Spleen (tissue), 11 donors: ENCODE data around the gene DDB1. TPM values are rescaled to one million over a fixed set of nuclear protein-coding genes. Genes with fewer than 3 reads are reported as not detected.

Experiments used
- DNase-seq: peaks from one replicate; pipeline ENCODE4 v3.0.0-alpha.2; 2020
- H3K27ac ChIP-seq, 8 donors: fragments of 200-600 bp; sonication (generic) in 7 of 8; 1 replicate in 4 of 8; 2 replicates in 4 of 8; pipeline versions ENCODE4 v1.5.0 to v1.8.0; 2016 to 2021; ENCODE audit warnings: inconsistent platforms in 4 of 8, mild to moderate bottlenecking in 4 of 8, moderate library complexity in 1 of 8
- H3K27me3 ChIP-seq, 7 donors: fragments of 200-600 bp; sonication (generic) in 6 of 7; replicated peaks in 1 of 7; 1 replicate in 4 of 7; 2 replicates in 3 of 7; pipeline versions ENCODE4 v1.5.0 to v1.8.0; 2016 to 2021; ENCODE audit warnings: inconsistent platforms in 3 of 7, mild to moderate bottlenecking in 1 of 7
- H3K36me3 ChIP-seq, 6 donors: fragments of 200-600 bp; sonication (generic) in 5 of 6; 1 replicate in 4 of 6; 2 replicates in 2 of 6; pipeline versions ENCODE4 v1.5.0 to v1.8.0; 2016 to 2021; ENCODE audit warnings: inconsistent platforms in 2 of 6
- H3K4me1 ChIP-seq, 6 donors: fragments of 200-600 bp; sonication (generic) in 5 of 6; 1 replicate in 3 of 6; 2 replicates in 3 of 6; pipeline versions ENCODE4 v1.5.0 to v1.8.0; 2016 to 2021; ENCODE audit warnings: inconsistent platforms in 3 of 6
- H3K4me3 ChIP-seq, 8 donors: fragments of 200-600 bp; sonication (generic) in 7 of 8; 1 replicate in 4 of 8; 2 replicates in 4 of 8; pipeline versions ENCODE4 v1.5.0 to v1.8.0; 2016 to 2021; ENCODE audit warnings: inconsistent platforms in 4 of 8, mild to moderate bottlenecking in 4 of 8, moderate library complexity in 2 of 8
- H3K9me3 ChIP-seq, 8 donors: fragments of 200-600 bp; sonication (generic) in 7 of 8; 1 replicate in 4 of 8; 2 replicates in 4 of 8; pipeline versions ENCODE4 v1.5.0 to v1.8.0; 2016 to 2021; ENCODE audit warnings: inconsistent platforms in 4 of 8
- CTCF ChIP-seq, 11 experiments: fragments of 200-600 bp in 7 of 11; fragments of 450-650 bp in 4 of 11; sonication (generic) in 4 of 11; IDR thresholded peaks in 8 of 11; conservative IDR thresholded peaks in 3 of 11; 1 replicate in 7 of 11; 2 replicates in 4 of 11; pipeline versions ENCODE4 v1.4.0 to v1.8.0; 2016 to 2021; ENCODE audit warnings: antibody characterized with exemption in 11 of 11, inconsistent platforms in 4 of 11, mild to moderate bottlenecking in 1 of 11
- POLR2A ChIP-seq, 3 donors: fragments of 450-650 bp; IDR thresholded peaks; one replicate each; pipeline ENCODE4 v1.5.1; 2017; ENCODE audit warnings: antibody characterized with exemption in 3 of 3, mild to moderate bottlenecking in 1 of 3
- POLR2AphosphoS5 ChIP-seq, 3 donors: sonication (generic); formaldehyde crosslinking; IDR thresholded peaks; one replicate each; pipeline ENCODE4 v1.5.1; 2017; ENCODE audit warnings: antibody characterized with exemption in 3 of 3
- WGBS, 5 donors: extraction: QIAGEN DNeasy Blood & Tissue Kit in 3 of 5; methylation state at CpG; one replicate each; pipeline versions ENCODE4 v1.1.5 to v1.1.7; 2013 to 2018; 5-methylcytosine and 5-hydroxymethylcytosine counted together
- intact Hi-C: fragments of 100-400 bp; cut with DNase I; formaldehyde crosslinking; loops from one replicate; pipeline ENCODE4 v1.15.0; 2023; ENCODE audit warnings: low total_unique reads
- polyA plus RNA-seq, 3 donors: library from polyadenylated mRNA; stranded (reverse); fragments of 200-250 nt; gene quantifications; one replicate each; pipeline ENCODE4 v1.2.1, GENCODE V29; 2013
- total RNA-seq, 7 donors: library from RNA; depleted of rRNA in 3 of 7; stranded (reverse); fragments of >200 nt in 3 of 7; fragmentation: NEBNext Ultra II Directional in 4 of 7; extraction: Animal tissue kit (Norgen Biotek cat#: 25700) in 4 of 7; gene quantifications; one replicate each; pipeline versions ENCODE4 v1.1.0 to v1.2.1, GENCODE V29; 2016 to 2021
- donor health status: healthy with polysubstance abuse.
- donor health status: DM: no; HTN: no; CAD: no; lungs with moderate emphysema.
- donor health status: DM: no; HTN: no; CAD: no.
- donor health status: Bipolar disorder and iron deficiency.
- donor health status: healthy.
- donor health status: DM: no; HTN: no; CAD: no.
- donor health status: DM: yes; HTN: yes; CAD: no.

The DDB1 gene
- total and polyA plus RNA-seq, 10 donors: 68.7 to 157 (median 133) TPM

GRCh38 chr11:61364012-61364675, 31.2 kb upstream of the DDB1 start:
- DNase-seq: no peak
- Histone ChIP-seq H3K4me1 (peaks cover 31 to 60% (median 46%) of the 10 kb centered on the region in 6 donors), H3K27me3 (no peaks in the 10 kb centered on the region), H3K9me3 (no peaks in the 10 kb centered on the region), H3K27ac (no peak overlapping the region), H3K4me3 (no peak overlapping the region), H3K36me3 (peaks cover 0 to 57% (median 54%) of the 10 kb centered on the region in 6 donors)
- TF ChIP-seq POLR2AphosphoS5 (IDR thresholded peaks at IDR 0.05) (no peak), CTCF (IDR thresholded peaks at IDR 0.05 in 8 of 11, conservative IDR thresholded peaks at IDR 0.05 in 3 of 11) (no peak)
- intact Hi-C loops: no loop called here
- 87 to 95% (median 92%) methylated on average over 5 of the region's 5 CpGs for WGBS, 5 donors

- intact Hi-C loops: no loop called here
- TF ChIP-seq CTCF (IDR thresholded peaks at IDR 0.05 in 8 of 11, conservative IDR thresholded peaks at IDR 0.05 in 3 of 11) (no peak), POLR2AphosphoS5 (IDR thresholded peaks at IDR 0.05) (no peak), POLR2A (IDR thresholded peaks at IDR 0.05) (no peak)
- Histone ChIP-seq H3K4me1 (peaks cover 39 to 66% (median 55%) of the 10 kb centered on the region in 6 donors), H3K27me3 (no peaks in the 10 kb centered on the region), H3K4me3 (peak overlapping the region; percentile 59 to 93 (median 79)), H3K27ac (peak overlapping the region; percentile 98 to 100 (median 99)), H3K36me3 (peaks cover 0 to 41% (median 39%) of the 10 kb centered on the region in 6 donors), H3K9me3 (no peaks in the 10 kb centered on the region)
- no peak for DNase-seq
- WGBS, 5 donors: 0 to 1% (median 0%) methylated on average over 12 of the region's 12 CpGs
These were observed 29.6 kb upstream of the DDB1 start for GRCh38 chr11:61362542-61362875.

GRCh38 chr11:61361741-61362541, 29.0 kb upstream of the DDB1 start, which contains the start of the genes CYB561A3 and TMEM138:
TSS of gene CYB561A3 (minus strand) at chr11:61361882. CDS start at chr11:61356713, 5,169 bp downstream.
TSS of gene TMEM138 (plus strand) at chr11:61362374. CDS start at chr11:61364391, 2,017 bp downstream.
- WGBS, 5 donors: 0 to 1% (median 1%) methylated on average over 29 to 63 of the region's 63 CpGs
- intact Hi-C loops: no loop called here

More at GRCh38 chr11:61361741-61362541, 29.0 kb upstream of the DDB1 start, which contains the start of the genes CYB561A3 and TMEM138:
- Histone ChIP-seq H3K4me3 (peak within 1 kb of the TSS; percentile 59 to 93 (median 79)), H3K4me1 (peaks cover 41 to 69% (median 60%) of the 10 kb centered on the region in 6 donors), H3K27me3 (no peaks in the 10 kb centered on the region), H3K27ac (peak within 1 kb of the TSS; percentile 98 to 100 (median 99)), H3K36me3 (peaks cover 0 to 35% (median 33%) of the 10 kb centered on the region in 6 donors), H3K9me3 (no peaks in the 10 kb centered on the region)
- TF ChIP-seq CTCF (IDR thresholded peaks at IDR 0.05 in 8 of 11, conservative IDR thresholded peaks at IDR 0.05 in 3 of 11): peak in 1 of 11 experiments; percentile 19
- peak; percentile 89 to 94 (median 92) for TF ChIP-seq POLR2A (IDR thresholded peaks at IDR 0.05)
- TF ChIP-seq POLR2AphosphoS5 (IDR thresholded peaks at IDR 0.05): peak; percentile 99
- peak; percentile 99 for DNase-seq
